ENCODE results near the gene CA5A.
A peak's percentile ranks its signal among the peaks of the same experiment; 100 is the strongest.
"Not testable (repeated sequence)": the region's sequence is repeated elsewhere in the genome, so short reads cannot be mapped to it uniquely, and the experiment has no call there.

GRCh38 chr16:87983072-87983736 lies 46.9 kb upstream of the CA5A start:
- TF ChIP-seq CTCF (IDR thresholded peaks at IDR 0.05), result peak in 1 of 2 donors; percentile 26
- TF ChIP-seq POLR2AphosphoS5, POLR2A, EP300 (IDR thresholded peaks at IDR 0.05): not testable (repeated sequence)

All from suprapubic skin (tissue), 4 donors.